IMR-90 (cell line): ENCODE results near the gene MAP4. TPM values are rescaled to one million over a fixed set of nuclear protein-coding genes. Genes with fewer than 3 reads are reported as not detected.

ENCODE experiments used
- ATAC-seq: fragments of 200-7000 bp; cut with Tn5 transposase; 2 replicates; pipeline ENCODE4 v1.9.1; 2020; ENCODE audit warnings: low read depth, mild to moderate bottlenecking, moderate library complexity
- BruUV-seq: library from RNA; stranded (reverse); fragments of 400-500 nt; replicated peaks from 2 replicates; lab custom pipeline; 2021; lab: Mats Ljungman, UMichigan
- CTCF ChIA-PET: fragments of 300-600 bp; formaldehyde crosslinking; extraction: SDS; loops from one replicate; lab custom pipeline; 2021; ENCODE audit warnings: antibody characterized with exemption; lab: Yijun Ruan, JAX
- POLR2A ChIA-PET: fragments of 300-600 bp; sonication (Branson Sonifier 250); formaldehyde crosslinking; loops from one replicate; lab custom pipeline; 2022; ENCODE audit warnings: antibody characterized with exemption; ENCODE audit not compliant: unreplicated experiment; lab: Charles Lee
- DNase-seq: peaks from one replicate; pipeline ENCODE4 v3.0.0; 2013
- H2AFZ ChIP-seq: replicated peaks from 2 replicates; pipeline ENCODE3; 2013; ENCODE audit warnings: low read length, mild to moderate bottlenecking; ENCODE audit not compliant: poor library complexity
- H2AK5ac ChIP-seq: 2 replicates; pipeline ENCODE4 v1.6.1; 2013; ENCODE audit warnings: low read depth, low read length, inconsistent platforms
- H2AK9ac ChIP-seq: replicated peaks from 2 replicates; pipeline ENCODE3; 2013; ENCODE audit warnings: mild to moderate bottlenecking, low read depth, low read length, moderate library complexity; ENCODE audit not compliant: poor library complexity
- H2BK120ac ChIP-seq: 2 replicates; pipeline ENCODE4 v1.6.1; 2013; ENCODE audit warnings: low read depth, low read length, inconsistent platforms
- H2BK15ac ChIP-seq: 3 replicates; pipeline ENCODE4 v1.6.1; 2013; ENCODE audit warnings: low read depth, low read length, inconsistent platforms
- H2BK20ac ChIP-seq: 2 replicates; pipeline ENCODE4 v1.6.1; 2013; ENCODE audit warnings: low read depth, mild to moderate bottlenecking, inconsistent platforms, low read length, moderate library complexity
- H2BK5ac ChIP-seq: 2 replicates; pipeline ENCODE4 v1.6.1; 2013; ENCODE audit warnings: mild to moderate bottlenecking, low read depth, low read length, inconsistent platforms; ENCODE audit not compliant: poor library complexity, severe bottlenecking
- H3K14ac ChIP-seq: replicated peaks from 2 replicates; pipeline ENCODE4 v1.6.1; 2013; ENCODE audit warnings: low read depth, low read length, inconsistent platforms
- H3K18ac ChIP-seq: 2 replicates; pipeline ENCODE4 v1.6.1; 2013; ENCODE audit warnings: low read depth, low read length, control low read depth
- H3K23ac ChIP-seq: 2 replicates; pipeline ENCODE4 v1.6.1; 2013; ENCODE audit warnings: low read depth, low read length, inconsistent platforms
- H3K27ac ChIP-seq: 2 replicates; pipeline ENCODE4 v1.5.1; 2013; ENCODE audit warnings: mild to moderate bottlenecking, control low read depth, low read length; ENCODE audit not compliant: insufficient read depth
- H3K27me3 ChIP-seq: 2 replicates; pipeline ENCODE4 v1.6.1; 2013; ENCODE audit warnings: low read length; ENCODE audit not compliant: control insufficient read depth, insufficient read depth
- H3K36me3 ChIP-seq: 2 replicates; pipeline ENCODE4 v1.6.1; 2013; ENCODE audit warnings: low read length, mixed read lengths; ENCODE audit not compliant: control insufficient read depth, insufficient read depth
- H3K4ac ChIP-seq: 2 replicates; pipeline ENCODE4 v1.6.1; 2013; ENCODE audit warnings: low read depth, low read length, inconsistent platforms
- H3K4me1 ChIP-seq: 2 replicates; pipeline ENCODE4 v1.6.1; 2013; ENCODE audit warnings: low read length, mixed read lengths; ENCODE audit not compliant: control insufficient read depth, insufficient read depth
- H3K4me2 ChIP-seq: 2 replicates; pipeline ENCODE4 v1.6.1; 2013; ENCODE audit warnings: low read depth, mild to moderate bottlenecking, control low read depth, low read length, moderate library complexity
- H3K4me3 ChIP-seq: 2 replicates; pipeline ENCODE4 v1.5.1; 2013; ENCODE audit warnings: low read depth, mild to moderate bottlenecking, control low read depth, low read length, moderate library complexity; ENCODE audit not compliant: insufficient read depth
- H3K56ac ChIP-seq: 2 replicates; pipeline ENCODE4 v1.6.1; 2013; ENCODE audit warnings: low read length, inconsistent platforms; ENCODE audit not compliant: insufficient read depth; ENCODE audit errors: extremely low read depth
- H3K79me1 ChIP-seq, 2 experiments: 2 replicates each; pipeline ENCODE4 v1.6.1; 2013; ENCODE audit warnings: low read length in 2 of 2, inconsistent platforms in 1 of 2, low read depth in 1 of 2
- H3K9ac ChIP-seq: 2 replicates; pipeline ENCODE4 v1.6.1; 2013; ENCODE audit warnings: low read depth, low read length, control low read depth
- H3K9me1 ChIP-seq: 2 replicates; pipeline ENCODE4 v1.6.1; 2013; ENCODE audit warnings: low read length, inconsistent platforms; ENCODE audit not compliant: insufficient read depth
- H3K9me3 ChIP-seq: 2 replicates; pipeline ENCODE4 v1.6.1; 2013; ENCODE audit warnings: low read length; ENCODE audit not compliant: control insufficient read depth, insufficient read depth
- H4K20me1 ChIP-seq: 2 replicates; pipeline ENCODE4 v1.6.1; 2013; ENCODE audit warnings: low read length, inconsistent platforms; ENCODE audit not compliant: insufficient read depth
- H4K5ac ChIP-seq: 2 replicates; pipeline ENCODE4 v1.6.1; 2013; ENCODE audit warnings: mild to moderate bottlenecking, low read depth, low read length, control low read depth
- H4K8ac ChIP-seq, 2 experiments: 2 replicates each; pipeline ENCODE4 v1.6.1; 2013; ENCODE audit warnings: low read depth in 2 of 2, low read length in 2 of 2, control low read depth in 1 of 2, inconsistent platforms in 1 of 2
- H4K91ac ChIP-seq: 2 replicates; pipeline ENCODE4 v1.6.1; 2013; ENCODE audit warnings: low read depth, low read length, inconsistent platforms; ENCODE audit not compliant: insufficient read depth
- FOS ChIP-seq: fragments of 150-350 bp; IDR thresholded peaks from 2 replicates; pipeline ENCODE4 v1.6.1; 2016; ENCODE audit warnings: low read depth, low read length
- MAFK ChIP-seq: IDR thresholded peaks from 2 replicates; pipeline ENCODE4 v1.6.1; 2012; ENCODE audit warnings: low read depth, low read length, improper control_type of control experiment
- POLR2A ChIP-seq: IDR thresholded peaks from 2 replicates; pipeline ENCODE4 v1.6.1; 2012; ENCODE audit warnings: mild to moderate bottlenecking, low read depth, low read length
- RCOR1 ChIP-seq: IDR thresholded peaks from 2 replicates; pipeline ENCODE4 v1.6.1; 2012; ENCODE audit warnings: mild to moderate bottlenecking, low read length, improper control_type of control experiment; ENCODE audit not compliant: insufficient replicate concordance
- WGBS, 2 experiments: methylation state at CpG; one replicate each; pipeline versions ENCODE4 v1.1.5 to v1.1.7; 2013; ENCODE audit warnings: missing lambda C conversion rate in 2 of 2; ENCODE audit not compliant: insufficient read length in 1 of 2; ENCODE audit errors: extremely low coverage in 2 of 2; 5-methylcytosine and 5-hydroxymethylcytosine counted together
- dilution Hi-C: fragments of 300-500 bp; cut with HindIII; formaldehyde crosslinking; loops from one replicate; pipeline ENCODE4 v1.14.3; 2018; ENCODE audit warnings: low sequenced_read_pairs; ENCODE audit not compliant: unreplicated experiment
- in situ Hi-C: fragments of 300-500 bp; cut with MboI; formaldehyde crosslinking; loops from 3 replicates; pipeline ENCODE4 v1.14.3; 2019; ENCODE audit warnings: low sequenced_read_pairs, inconsistent platforms, mixed read lengths
- intact Hi-C: fragments of 100-400 bp; cut with micrococcal nuclease; formaldehyde crosslinking; loops from 2 replicates; pipeline ENCODE4 v1.10.0; 2022
- polyA plus RNA-seq, 3 experiments: library from polyadenylated mRNA; depleted of rRNA; stranded (reverse); fragments of >200 nt; gene quantifications; 2 replicates each; pipeline ENCODE4 v1.2.3, GENCODE V29; 2012; ENCODE audit warnings: low replicate concordance in 1 of 3
- total RNA-seq: library from RNA; depleted of rRNA; stranded (reverse); fragments of >200 nt; gene quantifications from 2 replicates; pipeline ENCODE4 v1.2.3, GENCODE V29; 2012
- TF ChIP-seq, protein P1 (sequence below): fragments of 150-350 bp; IDR thresholded peaks from 2 replicates; pipeline ENCODE4 v1.6.1; 2017; ENCODE audit warnings: mild to moderate bottlenecking, antibody characterized with exemption, low read length, low read depth
- TF ChIP-seq, protein P2 (sequence below): fragments of 150-350 bp; IDR thresholded peaks from 2 replicates; pipeline ENCODE4 v1.6.1; 2016; ENCODE audit warnings: low read depth, mild to moderate bottlenecking, low read length, moderate library complexity, borderline replicate concordance
- TF ChIP-seq, protein P3 (sequence below): conservative IDR thresholded peaks from 2 replicates; pipeline ENCODE4 v1.5.1; 2012; ENCODE audit warnings: mild to moderate bottlenecking, low read depth, low read length, improper control_type of control experiment

Gene MAP4
- total and polyA plus RNA-seq, 2 of the 4 experiments (the other 2 are of a cell fraction), result 87.8 to 216 TPM

DNA sequence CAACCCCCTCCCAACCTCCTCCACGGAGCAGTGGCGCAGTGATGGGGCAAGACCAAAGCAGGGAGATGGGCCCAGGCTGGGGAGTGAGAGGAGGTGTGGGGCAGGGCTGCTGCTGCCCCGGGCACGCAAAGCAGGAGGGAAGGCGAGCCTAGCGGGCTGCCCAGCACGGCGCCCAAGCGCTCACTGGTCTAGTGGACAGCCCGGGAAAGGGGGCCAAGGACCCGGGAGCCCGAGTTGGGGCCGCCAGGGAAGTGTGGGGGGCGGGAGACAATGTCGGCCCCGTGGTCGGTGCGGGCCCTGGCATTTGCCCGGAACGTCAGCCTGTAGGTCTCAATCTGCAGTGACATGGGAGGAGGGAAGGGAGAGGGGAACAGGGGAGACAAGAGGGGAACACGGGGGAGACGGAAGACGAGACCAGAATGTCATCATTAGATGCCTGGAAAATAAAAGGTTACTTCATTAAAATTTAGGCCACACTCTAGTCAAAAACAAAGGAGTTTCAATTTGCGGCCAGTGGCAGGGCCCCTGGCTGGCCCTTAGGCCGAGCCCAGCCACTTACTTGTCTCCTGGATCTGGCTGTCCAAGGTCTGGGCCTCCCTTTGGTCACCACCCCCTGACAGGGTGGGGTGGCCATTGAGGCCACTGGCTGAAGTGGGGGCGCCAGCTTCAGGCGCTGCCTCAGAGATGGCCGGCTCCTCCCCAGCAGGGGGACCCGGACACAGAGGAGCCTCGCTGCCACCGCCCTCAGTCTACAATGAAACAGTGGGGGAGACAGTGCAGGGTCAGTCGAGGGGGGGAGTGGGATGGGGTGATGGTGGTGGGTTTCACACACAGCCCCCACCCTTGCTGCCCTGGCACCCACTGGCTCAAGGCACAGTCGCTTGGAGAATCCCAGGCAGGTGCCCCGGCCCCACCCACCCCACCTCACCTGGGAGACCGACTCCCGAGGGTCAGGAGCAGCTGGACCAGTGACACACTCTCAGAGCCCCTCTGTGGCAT, 163.3 kb downstream of the MAP4 start:
- dilution Hi-C loops, result no loop called here
- H2BK20ac ChIP-seq, result no peak overlapping the region
- no peak overlapping the region for H2AK5ac ChIP-seq
- 0 out of 2 replicates have a peak, but pooled peaks cover 5% of the 10 kb centered on the region for H3K9me1 ChIP-seq
- no peak overlapping the region for H3K27ac ChIP-seq
- H3K9me3 ChIP-seq, result no peaks in the 10 kb centered on the region
- TF ChIP-seq MAFK (no peak), POLR2A (no peak), FOS (no peak), RCOR1 (no peak)
- TF ChIP-seq, protein P1, sequence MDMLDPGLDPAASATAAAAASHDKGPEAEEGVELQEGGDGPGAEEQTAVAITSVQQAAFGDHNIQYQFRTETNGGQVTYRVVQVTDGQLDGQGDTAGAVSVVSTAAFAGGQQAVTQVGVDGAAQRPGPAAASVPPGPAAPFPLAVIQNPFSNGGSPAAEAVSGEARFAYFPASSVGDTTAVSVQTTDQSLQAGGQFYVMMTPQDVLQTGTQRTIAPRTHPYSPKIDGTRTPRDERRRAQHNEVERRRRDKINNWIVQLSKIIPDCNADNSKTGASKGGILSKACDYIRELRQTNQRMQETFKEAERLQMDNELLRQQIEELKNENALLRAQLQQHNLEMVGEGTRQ, result no peak
- TF ChIP-seq, protein P2, sequence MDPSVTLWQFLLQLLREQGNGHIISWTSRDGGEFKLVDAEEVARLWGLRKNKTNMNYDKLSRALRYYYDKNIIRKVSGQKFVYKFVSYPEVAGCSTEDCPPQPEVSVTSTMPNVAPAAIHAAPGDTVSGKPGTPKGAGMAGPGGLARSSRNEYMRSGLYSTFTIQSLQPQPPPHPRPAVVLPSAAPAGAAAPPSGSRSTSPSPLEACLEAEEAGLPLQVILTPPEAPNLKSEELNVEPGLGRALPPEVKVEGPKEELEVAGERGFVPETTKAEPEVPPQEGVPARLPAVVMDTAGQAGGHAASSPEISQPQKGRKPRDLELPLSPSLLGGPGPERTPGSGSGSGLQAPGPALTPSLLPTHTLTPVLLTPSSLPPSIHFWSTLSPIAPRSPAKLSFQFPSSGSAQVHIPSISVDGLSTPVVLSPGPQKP, result no peak
- TF ChIP-seq, protein P3, sequence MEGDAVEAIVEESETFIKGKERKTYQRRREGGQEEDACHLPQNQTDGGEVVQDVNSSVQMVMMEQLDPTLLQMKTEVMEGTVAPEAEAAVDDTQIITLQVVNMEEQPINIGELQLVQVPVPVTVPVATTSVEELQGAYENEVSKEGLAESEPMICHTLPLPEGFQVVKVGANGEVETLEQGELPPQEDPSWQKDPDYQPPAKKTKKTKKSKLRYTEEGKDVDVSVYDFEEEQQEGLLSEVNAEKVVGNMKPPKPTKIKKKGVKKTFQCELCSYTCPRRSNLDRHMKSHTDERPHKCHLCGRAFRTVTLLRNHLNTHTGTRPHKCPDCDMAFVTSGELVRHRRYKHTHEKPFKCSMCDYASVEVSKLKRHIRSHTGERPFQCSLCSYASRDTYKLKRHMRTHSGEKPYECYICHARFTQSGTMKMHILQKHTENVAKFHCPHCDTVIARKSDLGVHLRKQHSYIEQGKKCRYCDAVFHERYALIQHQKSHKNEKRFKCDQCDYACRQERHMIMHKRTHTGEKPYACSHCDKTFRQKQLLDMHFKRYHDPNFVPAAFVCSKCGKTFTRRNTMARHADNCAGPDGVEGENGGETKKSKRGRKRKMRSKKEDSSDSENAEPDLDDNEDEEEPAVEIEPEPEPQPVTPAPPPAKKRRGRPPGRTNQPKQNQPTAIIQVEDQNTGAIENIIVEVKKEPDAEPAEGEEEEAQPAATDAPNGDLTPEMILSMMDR, result no peak
- no peak overlapping the region for H2BK5ac ChIP-seq
- peaks cover 89% of the 10 kb centered on the region for H3K36me3 ChIP-seq
- H3K18ac ChIP-seq, result no peak overlapping the region
- H3K23ac ChIP-seq, result no peak overlapping the region
- 96% methylated on average over 24 of the region's 36 CpGs; no CpG with 5 or more reads in 1 of the 2 experiments for WGBS, 2 experiments
- CTCF ChIA-PET, result interaction anchor here (0.6 kb wide), 1 partner anchor 129 kb away, joined by 3 read pairs; no protein-coding TSS in a partner anchor
- H3K4me1 ChIP-seq, result peaks cover 2% of the 10 kb centered on the region; the same call in 1 of the 2 replicates
- no peak overlapping the region for H3K9ac ChIP-seq
- H3K79me1 ChIP-seq, result peaks cover 5 to 18% of the 10 kb centered on the region in 2 experiments; a peak in 3 of 4 replicates
- ATAC-seq, result no peak
- no peak overlapping the region for H3K4me2 ChIP-seq
- no peak overlapping the region for H3K56ac ChIP-seq
- intact Hi-C loops, result loop anchor here (5.0 kb wide), 1 partner anchor 304 kb away; no protein-coding TSS in a partner anchor
- peaks cover 39% of the 10 kb centered on the region for H4K20me1 ChIP-seq
- H3K14ac ChIP-seq, result no peak overlapping the region
- DNase-seq, result no peak
- no peak overlapping the region for H2BK120ac ChIP-seq
- H2AFZ ChIP-seq, result no peak overlapping the region
- no TSS peak for BruUV-seq
- POLR2A ChIA-PET, result no interaction called here
- no peak overlapping the region for H4K5ac ChIP-seq
- H4K91ac ChIP-seq, result no peak overlapping the region
- no peak overlapping the region for H4K8ac ChIP-seq
- H3K4me3 ChIP-seq, result no peak overlapping the region
- no peak overlapping the region for H2AK9ac ChIP-seq
- H3K4ac ChIP-seq, result no peak overlapping the region
- H3K27me3 ChIP-seq, result no peaks in the 10 kb centered on the region
- in situ Hi-C loops, result no loop called here
- no peak overlapping the region for H2BK15ac ChIP-seq
